Stimulated activated naive B cell treated with anti-CD40 and anti-IgM and Interleukin-4, amounts not matched to agents 10 μg/mL and 1 μg/mL and 100 μg/mL, for 72 hours (primary cell): Measurements from ENCODE around the gene PIK3R5.
A peak's percentile ranks its signal among the peaks of the same experiment; 100 is the strongest.
"Not testable (repeated sequence)": the region's sequence is repeated elsewhere in the genome, so short reads cannot be mapped to it uniquely, and the experiment has no call there.

Source experiments
- ATAC-seq, 2 donors: fragments of 150-1000 bp; cut with Tn5 transposase; replicated peaks; 2 replicates each; pipeline ENCODE4 v1.10.0; 2021; ENCODE audit warnings: moderate library complexity in 1 of 2
- DNase-seq: peaks from one replicate; pipeline ENCODE4 v3.0.0; 2021
- H3K27ac Mint-ChIP-seq: one replicate; pipeline ENCODE4 v1.8.0; 2022; ENCODE audit warnings: mild to moderate bottlenecking, mixed read lengths
- H3K27me3 Mint-ChIP-seq, 2 donors: one replicate each; pipeline ENCODE4 v1.8.0; 2022; ENCODE audit warnings: mixed read lengths in 2 of 2
- H3K36me3 Mint-ChIP-seq, 2 donors: one replicate each; pipeline ENCODE4 v1.8.0; 2022; ENCODE audit warnings: mixed read lengths in 2 of 2, mild to moderate bottlenecking in 1 of 2
- H3K4me1 Mint-ChIP-seq, 2 donors: one replicate each; pipeline ENCODE4 v1.8.0; 2022; ENCODE audit warnings: mixed read lengths in 2 of 2, mild to moderate bottlenecking in 1 of 2
- H3K4me3 Mint-ChIP-seq, 2 donors: one replicate each; pipeline ENCODE4 v1.8.0; 2022; ENCODE audit warnings: mild to moderate bottlenecking in 2 of 2, mixed read lengths in 2 of 2, moderate library complexity in 1 of 2
- H3K9me3 Mint-ChIP-seq, 2 donors: one replicate each; pipeline ENCODE4 v1.8.0; 2022; ENCODE audit warnings: mixed read lengths in 2 of 2, mild to moderate bottlenecking in 1 of 2

Gene PIK3R5

DNA sequence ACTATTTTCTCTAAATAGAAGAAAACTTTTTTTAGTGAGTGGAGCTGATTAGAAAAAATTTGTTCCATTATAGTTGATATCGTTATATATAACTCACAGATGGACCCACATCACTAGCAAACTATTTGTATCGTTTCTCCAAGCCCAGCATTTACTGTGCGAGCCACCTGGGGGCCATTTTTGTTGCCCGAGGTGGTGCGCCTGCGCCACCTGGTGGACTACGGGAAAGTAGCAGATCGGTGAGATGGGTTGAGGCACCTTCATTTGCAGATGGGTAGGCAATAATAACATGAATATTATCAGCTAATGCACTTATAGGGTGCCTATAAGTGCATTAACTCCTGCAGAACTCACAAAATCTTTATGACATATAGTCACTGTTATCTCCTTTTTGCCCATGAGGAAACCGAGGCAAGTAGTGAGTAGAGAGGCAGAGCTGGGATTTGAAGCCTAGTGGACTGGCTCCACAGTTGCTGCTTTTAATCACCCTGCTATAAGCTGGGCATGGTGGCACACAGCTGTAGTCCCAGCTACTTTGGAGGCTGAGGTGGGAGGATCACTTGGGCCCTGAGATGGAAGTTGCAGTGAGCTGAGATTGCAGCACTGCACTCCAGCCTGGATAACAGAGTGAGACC is 32.6 kb upstream of the PIK3R5 start:
- DNase-seq (peak; percentile 71), ATAC-seq (peak; percentile 60 to 72)
- Mint-ChIP-seq H3K27ac (no peak overlapping the region), H3K27me3 (peaks cover 13 to 25% of the 10 kb centered on the region in 2 donors), H3K4me1 (peaks cover 21 to 32% of the 10 kb centered on the region in 2 donors), H3K4me3 (no peak overlapping the region), H3K36me3 (no peaks in the 10 kb centered on the region), H3K9me3 (peaks cover 0 to 2% of the 10 kb centered on the region in 2 donors)

- DNase-seq (no peak), ATAC-seq (no peak)
- H3K4me3 Mint-ChIP-seq: no peak overlapping the region
- H3K36me3 Mint-ChIP-seq: no peaks in the 10 kb centered on the region
- H3K27ac Mint-ChIP-seq: no peak overlapping the region
- H3K9me3 Mint-ChIP-seq: peaks cover 0 to 2% of the 10 kb centered on the region in 2 donors
- H3K27me3 Mint-ChIP-seq: peaks cover 0 to 17% of the 10 kb centered on the region in 2 donors
- peaks cover 8 to 12% of the 10 kb centered on the region in 2 donors for H3K4me1 Mint-ChIP-seq
These were observed 30.2 kb upstream of the PIK3R5 start for GRCh38 chr17:8995711-8996110.

DNA sequence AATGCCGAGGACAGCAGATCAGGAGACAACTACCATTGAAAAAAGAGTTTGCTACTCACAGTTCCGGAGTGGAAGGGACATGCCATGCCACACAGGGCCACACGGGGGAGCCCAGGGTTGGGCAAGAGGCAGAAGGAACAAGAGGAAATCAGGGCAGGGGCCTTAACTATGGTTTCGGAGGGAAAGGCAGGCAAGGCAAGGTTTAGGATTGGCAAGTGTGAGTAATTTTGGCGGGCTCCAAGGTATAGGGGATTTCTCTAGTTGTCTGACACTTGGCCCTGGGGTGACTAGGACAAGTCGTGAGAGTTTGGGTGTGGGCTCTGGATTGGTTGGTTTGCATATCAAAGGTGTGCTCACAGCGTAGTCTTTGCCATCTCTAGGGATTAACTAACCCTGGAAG is 28.8 kb upstream of the PIK3R5 start:
- peaks cover 0 to 2% of the 10 kb centered on the region in 2 donors for H3K36me3 Mint-ChIP-seq
- no peak overlapping the region for H3K4me3 Mint-ChIP-seq
- ATAC-seq: peak; percentile 71 to 83
- peaks cover 0 to 2% of the 10 kb centered on the region in 2 donors for H3K9me3 Mint-ChIP-seq
- H3K27ac Mint-ChIP-seq: peak overlapping the region; percentile 27
- H3K4me1 Mint-ChIP-seq: peaks cover 8 to 12% of the 10 kb centered on the region in 2 donors
- H3K27me3 Mint-ChIP-seq: peaks cover 0 to 19% of the 10 kb centered on the region in 2 donors
- DNase-seq: peak; percentile 58

GRCh38 chr17:8991514-8992285 is 26.2 kb upstream of the PIK3R5 start:
- peak; percentile 55 to 76 for ATAC-seq
- no peak for DNase-seq
- Mint-ChIP-seq H3K4me3 (no peak overlapping the region), H3K27ac (peak overlapping the region; percentile 14), H3K9me3 (peaks cover 3 to 6% of the 10 kb centered on the region in 2 donors), H3K27me3 (peaks cover 0 to 19% of the 10 kb centered on the region in 2 donors), H3K36me3 (peaks cover 2 to 6% of the 10 kb centered on the region in 2 donors), H3K4me1 (peaks cover 10 to 12% of the 10 kb centered on the region in 2 donors)

DNA sequence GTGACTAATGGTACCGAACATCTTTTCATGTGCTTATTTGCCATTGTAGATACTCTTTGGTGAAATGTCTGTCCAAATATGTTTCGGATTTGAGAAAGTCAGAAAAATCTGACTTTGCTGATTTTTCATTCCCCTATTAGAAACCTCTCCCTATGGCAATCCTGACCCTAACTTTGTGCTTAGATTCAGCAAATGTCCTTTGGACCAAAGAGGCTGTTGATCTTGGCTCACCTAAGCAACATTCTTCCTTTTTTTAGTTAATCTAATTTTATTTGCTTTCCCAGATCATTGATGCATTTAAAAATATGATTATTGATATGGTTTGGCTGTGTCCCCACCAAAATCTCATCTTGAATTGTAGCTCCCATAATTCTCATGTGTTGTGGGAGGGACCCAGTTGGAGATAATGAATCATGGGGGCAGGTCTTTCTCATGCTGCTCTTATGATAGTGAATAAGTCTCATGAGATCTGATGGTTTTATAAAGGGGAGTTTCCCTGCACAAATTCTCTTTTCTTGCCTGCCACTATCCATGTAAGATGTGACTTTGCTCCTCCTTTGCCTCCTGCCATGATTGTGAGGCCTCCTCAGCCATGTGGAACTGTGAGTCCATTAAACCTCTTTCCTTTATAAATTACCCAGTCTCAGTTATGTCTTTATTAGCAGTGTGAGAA is 22.9 kb upstream of the PIK3R5 start:
- Mint-ChIP-seq H3K36me3 (peaks cover 5 to 18% of the 10 kb centered on the region in 2 donors), H3K27me3 (peaks cover 0 to 19% of the 10 kb centered on the region in 2 donors), H3K4me1 (peaks cover 19 to 23% of the 10 kb centered on the region in 2 donors), H3K9me3 (peaks cover 12 to 13% of the 10 kb centered on the region in 2 donors)
- not testable (repeated sequence) for H3K27ac Mint-ChIP-seq, H3K4me3 Mint-ChIP-seq, ATAC-seq, DNase-seq

DNA sequence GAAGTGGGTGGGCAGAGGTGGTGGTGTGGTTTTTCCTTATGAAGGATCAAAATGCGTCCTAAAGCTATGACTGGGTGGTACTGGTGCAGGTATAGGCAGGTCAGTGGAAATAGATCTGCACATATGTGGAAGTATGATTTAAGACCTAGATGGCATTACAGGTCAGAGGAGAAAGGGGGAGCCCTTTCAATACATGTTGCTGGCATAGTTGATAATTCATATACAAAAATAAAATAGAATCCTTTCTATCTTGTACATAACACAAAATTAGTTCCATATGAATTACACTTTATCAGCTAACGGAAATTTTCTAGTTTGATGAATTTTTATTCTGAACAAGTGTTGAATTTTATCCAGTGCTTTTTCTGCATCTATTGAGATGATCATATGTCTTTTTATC is 20.8 kb upstream of the PIK3R5 start:
- Mint-ChIP-seq H3K4me3 (no peak overlapping the region), H3K9me3 (peaks cover 12 to 13% of the 10 kb centered on the region in 2 donors), H3K4me1 (peaks cover 19 to 23% of the 10 kb centered on the region in 2 donors), H3K27me3 (peaks cover 0 to 6% of the 10 kb centered on the region in 2 donors), H3K36me3 (peaks cover 5 to 18% of the 10 kb centered on the region in 2 donors), H3K27ac (no peak overlapping the region)
- DNase-seq (no peak), ATAC-seq (peak; percentile 17 to 39)

GRCh38 chr17:8985054-8985701 is 19.7 kb upstream of the PIK3R5 start:
- no peaks in the 10 kb centered on the region for H3K27me3 Mint-ChIP-seq
- peaks cover 5 to 18% of the 10 kb centered on the region in 2 donors for H3K36me3 Mint-ChIP-seq
- no peak overlapping the region for H3K4me3 Mint-ChIP-seq
- ATAC-seq (peak; percentile 90 to 94), DNase-seq (peak; percentile 70)
- peak overlapping the region; percentile 87 for H3K27ac Mint-ChIP-seq
- peaks cover 12 to 13% of the 10 kb centered on the region in 2 donors for H3K9me3 Mint-ChIP-seq
- H3K4me1 Mint-ChIP-seq: peaks cover 19 to 23% of the 10 kb centered on the region in 2 donors

DNA sequence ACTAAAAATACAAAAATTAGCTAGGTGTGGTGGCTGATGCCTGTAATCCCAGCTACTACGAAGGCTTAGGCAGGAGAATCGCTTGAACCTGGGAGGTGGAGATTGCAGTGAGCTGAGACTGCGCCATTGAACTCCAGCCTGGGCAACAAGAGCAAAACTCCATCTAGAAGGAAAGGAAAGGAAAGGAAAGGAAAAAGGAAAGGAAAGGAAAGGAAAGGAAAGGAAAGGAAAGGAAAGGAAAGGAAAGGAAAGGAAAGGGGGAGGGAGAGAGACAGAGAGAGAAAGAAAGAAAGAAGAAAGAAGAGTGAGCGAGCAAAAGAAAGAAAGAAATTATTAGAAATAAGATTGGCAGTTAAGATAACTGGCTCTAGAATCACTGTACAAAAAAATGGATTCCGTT is 18.7 kb upstream of the PIK3R5 start:
- H3K27me3 Mint-ChIP-seq, ATAC-seq, DNase-seq: not testable (repeated sequence)
- Mint-ChIP-seq H3K9me3 (peaks cover 12 to 13% of the 10 kb centered on the region in 2 donors), H3K36me3 (peaks cover 3 to 18% of the 10 kb centered on the region in 2 donors), H3K27ac (peak overlapping the region; percentile 84), H3K4me3 (peak overlapping the region in 1 of 2 donors; percentile 23), H3K4me1 (peaks cover 21 to 23% of the 10 kb centered on the region in 2 donors)

DNA sequence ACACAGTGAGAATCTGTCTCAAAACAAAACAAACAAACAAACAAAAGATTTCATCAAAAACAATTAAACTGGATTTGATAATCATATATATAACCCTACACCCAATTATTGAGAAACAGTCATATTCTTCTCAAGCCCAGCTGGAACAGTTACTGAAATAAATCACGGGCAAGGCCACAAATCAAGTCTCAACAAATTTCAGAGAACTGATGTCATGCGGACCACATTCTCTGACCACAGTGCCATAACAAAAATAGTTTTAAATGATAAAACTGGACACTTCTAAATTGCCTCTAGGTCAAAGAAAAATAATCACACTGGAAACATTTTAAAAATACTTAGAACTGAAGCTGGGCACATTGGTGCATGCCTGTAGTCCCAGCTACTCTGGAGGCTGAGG is 15.9 kb upstream of the PIK3R5 start:
- Mint-ChIP-seq H3K9me3 (peaks cover 8 to 10% of the 10 kb centered on the region in 2 donors), H3K27ac (no peak overlapping the region), H3K27me3 (no peaks in the 10 kb centered on the region), H3K4me1 (peaks cover 20 to 23% of the 10 kb centered on the region in 2 donors), H3K4me3 (no peak overlapping the region), H3K36me3 (peaks cover 3 to 12% of the 10 kb centered on the region in 2 donors)
- DNase-seq: no peak
- no peak for ATAC-seq

- H3K4me3 Mint-ChIP-seq: no peak overlapping the region
- DNase-seq (no peak), ATAC-seq (peak in 1 of 2 donors; percentile 38)
- peaks cover 0 to 2% of the 10 kb centered on the region in 2 donors for H3K9me3 Mint-ChIP-seq
- H3K4me1 Mint-ChIP-seq: peaks cover 7 to 8% of the 10 kb centered on the region in 2 donors
- no peaks in the 10 kb centered on the region for H3K27me3 Mint-ChIP-seq
- peaks cover 3% of the 10 kb centered on the region in 2 donors for H3K36me3 Mint-ChIP-seq
- H3K27ac Mint-ChIP-seq: no peak overlapping the region
These were observed 14.2 kb upstream of the PIK3R5 start for GRCh38 chr17:8979715-8980114.

- no peaks in the 10 kb centered on the region for H3K36me3 Mint-ChIP-seq
These were observed 11.1 kb upstream of the PIK3R5 start for GRCh38 chr17:8976638-8977037.

GRCh38 chr17:8975091-8975725 is 9.7 kb upstream of the PIK3R5 start:
- H3K9me3 Mint-ChIP-seq: peaks cover 0 to 2% of the 10 kb centered on the region in 2 donors
- H3K27ac Mint-ChIP-seq: no peak overlapping the region
- H3K4me3 Mint-ChIP-seq: no peak overlapping the region
- DNase-seq (no peak), ATAC-seq (no peak)
- peaks cover 0 to 5% of the 10 kb centered on the region in 2 donors for H3K4me1 Mint-ChIP-seq
- peaks cover 0 to 3% of the 10 kb centered on the region in 2 donors for H3K36me3 Mint-ChIP-seq
- no peaks in the 10 kb centered on the region for H3K27me3 Mint-ChIP-seq

More at GRCh38 chr17:8976638-8977037, 11.1 kb upstream of the PIK3R5 start:
- Mint-ChIP-seq H3K27ac (no peak overlapping the region), H3K9me3 (no peaks in the 10 kb centered on the region), H3K4me1 (peaks cover 0 to 5% of the 10 kb centered on the region in 2 donors), H3K4me3 (no peak overlapping the region), H3K27me3 (no peaks in the 10 kb centered on the region)
- no peak for ATAC-seq
- DNase-seq: no peak

- Mint-ChIP-seq H3K4me1 (peaks cover 19 to 24% of the 10 kb centered on the region in 2 donors), H3K27me3 (no peaks in the 10 kb centered on the region), H3K27ac (no peak overlapping the region), H3K36me3 (peaks cover 10 to 29% of the 10 kb centered on the region in 2 donors), H3K9me3 (peaks cover 18 to 20% of the 10 kb centered on the region in 2 donors), H3K4me3 (no peak overlapping the region)
- no peak for ATAC-seq
- no peak for DNase-seq
These were observed 4.4 kb upstream of the PIK3R5 start for GRCh38 chr17:8969901-8970300.
